Loucy (cell line): ENCODE data around the gene MEN1.

ENCODE experiments used
- H2AFZ ChIP-seq: fragments of 200-600 bp; sonication (generic); 2 replicates; pipeline ENCODE4 v1.6.0; 2016; ENCODE audit warnings: antibody characterized with exemption, mild to moderate bottlenecking, low read length, moderate library complexity
- H3F3A ChIP-seq: fragments of 200-600 bp; 2 replicates; pipeline ENCODE4 v1.6.0; 2016; ENCODE audit warnings: antibody characterized with exemption, low read depth, mild to moderate bottlenecking
- H3K27me3 ChIP-seq: fragments of 200-600 bp; sonication (generic); 2 replicates; pipeline ENCODE4 v1.6.1; 2014; ENCODE audit warnings: low read length, mild to moderate bottlenecking; ENCODE audit not compliant: insufficient read depth, poor library complexity, severe bottlenecking
- H3K36me3 ChIP-seq: fragments of 200-600 bp; sonication (generic); 2 replicates; pipeline ENCODE4 v1.6.1; 2016; ENCODE audit warnings: low read length; ENCODE audit not compliant: insufficient read depth
- H3K4me1 ChIP-seq: fragments of 200-600 bp; sonication (generic); 2 replicates; pipeline ENCODE4 v1.5.1; 2014; ENCODE audit warnings: low read length, mild to moderate bottlenecking; ENCODE audit not compliant: insufficient read depth, poor library complexity, severe bottlenecking
- H3K4me2 ChIP-seq: fragments of 200-600 bp; sonication (generic); 2 replicates; pipeline ENCODE4 v1.6.0; 2014; ENCODE audit warnings: antibody characterized with exemption, low read length, low read depth, mild to moderate bottlenecking; ENCODE audit not compliant: poor library complexity, severe bottlenecking
- H3K4me3 ChIP-seq: fragments of 200-600 bp; sonication (generic); 2 replicates; pipeline ENCODE4 v1.5.1; 2014; ENCODE audit warnings: low read length, mild to moderate bottlenecking, mixed read lengths; ENCODE audit not compliant: poor library complexity, severe bottlenecking
- H3K79me2 ChIP-seq: fragments of 200-600 bp; sonication (generic); 2 replicates; pipeline ENCODE4 v1.6.1; 2014; ENCODE audit warnings: low read length; ENCODE audit not compliant: insufficient read depth
- H3K9ac ChIP-seq: fragments of 200-600 bp; sonication (generic); 2 replicates; pipeline ENCODE4 v1.6.0; 2014; ENCODE audit warnings: mild to moderate bottlenecking, low read depth, low read length, moderate library complexity; ENCODE audit not compliant: poor library complexity, severe bottlenecking
- H3K9me2 ChIP-seq: fragments of 200-600 bp; sonication (generic); replicated peaks from 2 replicates; pipeline ENCODE4 v1.6.1; 2016; ENCODE audit warnings: low read depth, low read length, mixed read lengths
- H3K9me3 ChIP-seq: fragments of 200-600 bp; sonication (generic); 2 replicates; pipeline ENCODE4 v1.6.1; 2014; ENCODE audit warnings: mild to moderate bottlenecking, antibody characterized with exemption, low read length, low read depth; ENCODE audit not compliant: insufficient read depth
- H4K20me1 ChIP-seq: fragments of 200-600 bp; sonication (generic); 2 replicates; pipeline ENCODE4 v1.6.0; 2014; ENCODE audit warnings: antibody characterized with exemption, low read length, mild to moderate bottlenecking; ENCODE audit not compliant: insufficient read depth, poor library complexity, severe bottlenecking
- CTCF ChIP-seq: fragments of 200-600 bp; sonication (generic); conservative IDR thresholded peaks from 2 replicates; pipeline ENCODE4 v1.5.1; 2014; ENCODE audit warnings: mild to moderate bottlenecking, antibody characterized with exemption, low read length
- EZH2phosphoT487 ChIP-seq: fragments of 200-600 bp; IDR thresholded peaks from 2 replicates; pipeline ENCODE4 v1.6.1; 2018; ENCODE audit warnings: antibody characterized with exemption, mild to moderate bottlenecking, moderate library complexity, borderline replicate concordance

Gene MEN1

DNA sequence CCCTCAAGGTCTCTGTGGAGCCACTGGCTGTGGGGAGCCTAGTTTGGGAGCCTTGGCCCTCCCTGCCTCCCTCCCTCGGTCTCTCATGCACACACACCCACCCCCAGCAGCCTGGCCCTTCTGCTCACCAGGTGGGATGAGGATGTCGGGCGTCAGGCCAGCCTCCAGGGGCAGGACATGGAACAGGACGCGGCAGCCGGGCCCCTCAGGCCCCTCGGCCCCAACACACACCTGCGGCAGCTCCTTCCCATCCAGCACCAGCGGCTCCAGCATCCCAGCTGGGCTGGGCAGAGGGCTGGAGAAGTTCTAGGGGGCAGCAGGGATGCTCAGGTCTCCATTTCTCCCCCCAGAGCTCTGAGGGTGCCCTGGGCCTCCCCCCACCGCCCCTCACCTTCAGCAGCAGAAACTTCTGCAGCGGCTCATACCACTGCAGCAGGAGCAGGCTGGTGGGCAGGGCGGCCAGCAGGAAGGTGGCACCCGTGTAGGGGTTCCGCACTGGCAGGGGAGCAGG is 18.5 kb downstream of the MEN1 start:
- Histone ChIP-seq H3K9me3 (no peaks in the 10 kb centered on the region), H3K9ac (no peak overlapping the region), H3K36me3 (no peaks in the 10 kb centered on the region), H3K4me2 (no peak overlapping the region), H2AFZ (no peak overlapping the region), H3K9me2 (no peaks in the 10 kb centered on the region), H3K4me3 (no peak overlapping the region), H3K4me1 (peaks cover 29% of the 10 kb centered on the region), H3F3A (peaks cover 2% of the 10 kb centered on the region; the same call in 1 of the 2 replicates), H4K20me1 (no peaks in the 10 kb centered on the region), H3K79me2 (no peaks in the 10 kb centered on the region), H3K27me3 (no peaks in the 10 kb centered on the region)
- no peak for TF ChIP-seq CTCF
- no peak for TF ChIP-seq EZH2phosphoT487

GRCh38 chr11:64790205-64791095 is 19.9 kb downstream of the MEN1 start:
- Histone ChIP-seq H3K9me3 (no peaks in the 10 kb centered on the region), H3K4me1 (peaks cover 16% of the 10 kb centered on the region), H3K4me3 (no peak overlapping the region), H3K9ac (no peak overlapping the region), H3K36me3 (no peaks in the 10 kb centered on the region), H3K4me2 (no peak overlapping the region), H3F3A (peaks cover 2% of the 10 kb centered on the region; the same call in 1 of the 2 replicates), H2AFZ (no peak overlapping the region), H3K27me3 (no peaks in the 10 kb centered on the region), H4K20me1 (no peaks in the 10 kb centered on the region), H3K79me2 (no peaks in the 10 kb centered on the region), H3K9me2 (no peaks in the 10 kb centered on the region)
- TF ChIP-seq EZH2phosphoT487 (no peak), CTCF (no peak)

- Histone ChIP-seq H3K9me2 (no peaks in the 10 kb centered on the region), H2AFZ (no peak overlapping the region), H3K79me2 (no peaks in the 10 kb centered on the region), H3F3A (peaks cover 2% of the 10 kb centered on the region; the same call in 1 of the 2 replicates), H3K9ac (no peak overlapping the region), H3K4me3 (no peak overlapping the region), H3K9me3 (no peaks in the 10 kb centered on the region), H3K36me3 (no peaks in the 10 kb centered on the region), H3K4me1 (peaks cover 13% of the 10 kb centered on the region), H3K27me3 (no peaks in the 10 kb centered on the region), H3K4me2 (no peak overlapping the region), H4K20me1 (no peaks in the 10 kb centered on the region)
- TF ChIP-seq CTCF (no peak), EZH2phosphoT487 (no peak)
These were observed 20.8 kb downstream of the MEN1 start for GRCh38 chr11:64789331-64790204.
